K562 (cell line): Measurements from ENCODE around the gene MYRIP.

Source experiments
- CBX2 ChIP-seq: fragments of 200-600 bp; sonication (generic); IDR thresholded peaks from one replicate; pipeline ENCODE4 v1.6.1; 2012; ENCODE audit warnings: mild to moderate bottlenecking, low read length, inconsistent platforms; ENCODE audit not compliant: insufficient read depth, poor library complexity, severe bottlenecking
- EZH2 ChIP-seq: IDR thresholded peaks from 2 replicates; pipeline ENCODE4 v1.6.1; 2012; ENCODE audit warnings: low read depth, mild to moderate bottlenecking, inconsistent platforms, low read length, borderline replicate concordance
- FOXK1 ChIP-seq: sonication (generic); formaldehyde crosslinking; IDR thresholded peaks from 2 replicates; pipeline ENCODE4 v1.8.0; 2022; ENCODE audit warnings: missing genetic modification reagents, mild to moderate bottlenecking, borderline replicate concordance
- HMG20A ChIP-seq: fragments of 450-650 bp; formaldehyde crosslinking; conservative IDR thresholded peaks from 2 replicates; pipeline ENCODE4 v1.4.0; 2020; ENCODE audit warnings: mild to moderate bottlenecking, mixed read lengths
- MAZ ChIP-seq, 2 experiments: fragments of 450-650 bp in 1 of 2; sonication (generic) in 1 of 2; formaldehyde crosslinking; IDR thresholded peaks in 1 of 2; conservative IDR thresholded peaks in 1 of 2; 2 replicates each; pipeline versions ENCODE4 v1.4.0 to v1.5.0; 2020; ENCODE audit warnings: mild to moderate bottlenecking in 1 of 2, missing genetic modification reagents in 1 of 2
- SIN3B ChIP-seq: fragments of 450-650 bp; IDR thresholded peaks from 2 replicates; pipeline ENCODE4 v1.6.1; 2017; ENCODE audit warnings: low read depth, mild to moderate bottlenecking, moderate library complexity
- TEAD4 ChIP-seq, 2 experiments: sonication (generic) in 1 of 2; formaldehyde crosslinking in 1 of 2; IDR thresholded peaks; 2 replicates each; pipeline versions ENCODE4 v1.6.1 to v1.8.0; 2012 to 2022; ENCODE audit warnings: borderline replicate concordance in 1 of 2, inconsistent platforms in 1 of 2, low read length in 1 of 2, mild to moderate bottlenecking in 1 of 2, missing genetic modification reagents in 1 of 2
- TGIF2 ChIP-seq: sonication (generic); formaldehyde crosslinking; IDR thresholded peaks from 2 replicates; pipeline ENCODE4 v1.8.1; 2022; ENCODE audit warnings: mild to moderate bottlenecking, missing genetic modification reagents, moderate library complexity
- TRIM28 ChIP-seq: fragments of 450-650 bp; IDR thresholded peaks from 2 replicates; pipeline ENCODE4 v1.6.1; 2017
- ZFPM2 ChIP-seq: fragments of 250-450 bp; sonication (Bioruptor Pico); IDR thresholded peaks from 2 replicates; pipeline ENCODE4 v1.5.1; 2022; ENCODE audit warnings: mild to moderate bottlenecking
- TF ChIP-seq, protein P1 (sequence below), 3 experiments: IDR thresholded peaks in 2 of 3; conservative IDR thresholded peaks in 1 of 3; 2 replicates each; pipeline ENCODE4 v1.5.1; 2011 to 2012; ENCODE audit warnings: low read length in 3 of 3, mild to moderate bottlenecking in 3 of 3, control low read depth in 2 of 3, improper control_type of control experiment in 1 of 3, inconsistent platforms in 1 of 3, low read depth in 1 of 3, mixed read lengths in 1 of 3, moderate library complexity in 1 of 3; ENCODE audit not compliant: insufficient read depth in 2 of 3
- TF ChIP-seq, protein P2 (sequence below): fragments of 150-350 bp; conservative IDR thresholded peaks from 2 replicates; pipeline ENCODE4 v1.6.1; 2014; ENCODE audit warnings: low read length
- TF ChIP-seq, protein P3 (sequence below): fragments of 450-650 bp; IDR thresholded peaks from 2 replicates; pipeline ENCODE4 v1.6.1; 2016; ENCODE audit warnings: borderline replicate concordance
- TF ChIP-seq, protein P4 (sequence below): sonication (generic); formaldehyde crosslinking; IDR thresholded peaks from 2 replicates; pipeline ENCODE4 v1.8.1; 2023; ENCODE audit warnings: mild to moderate bottlenecking, missing genetic modification reagents, moderate library complexity

DNA sequence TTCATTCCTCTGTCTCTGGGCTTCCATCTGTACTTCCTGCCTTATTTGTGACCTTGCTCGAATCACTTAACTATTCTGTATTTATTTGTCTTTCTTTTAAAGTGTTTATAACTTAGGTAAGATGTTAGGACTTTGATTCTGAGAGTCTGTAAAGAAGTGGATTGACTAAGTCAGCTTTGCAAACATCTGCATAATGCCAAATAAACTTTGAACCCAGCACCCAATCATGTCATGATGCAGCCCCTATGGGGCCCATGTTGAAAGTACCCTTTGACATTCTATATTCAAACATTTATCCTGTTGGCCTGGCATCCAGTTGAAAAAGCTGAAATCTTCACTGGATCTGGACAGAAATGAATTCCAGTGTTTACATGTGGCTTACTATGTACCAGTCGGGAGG is 3.8 kb upstream of the MYRIP start:
- TF ChIP-seq, protein P1, sequence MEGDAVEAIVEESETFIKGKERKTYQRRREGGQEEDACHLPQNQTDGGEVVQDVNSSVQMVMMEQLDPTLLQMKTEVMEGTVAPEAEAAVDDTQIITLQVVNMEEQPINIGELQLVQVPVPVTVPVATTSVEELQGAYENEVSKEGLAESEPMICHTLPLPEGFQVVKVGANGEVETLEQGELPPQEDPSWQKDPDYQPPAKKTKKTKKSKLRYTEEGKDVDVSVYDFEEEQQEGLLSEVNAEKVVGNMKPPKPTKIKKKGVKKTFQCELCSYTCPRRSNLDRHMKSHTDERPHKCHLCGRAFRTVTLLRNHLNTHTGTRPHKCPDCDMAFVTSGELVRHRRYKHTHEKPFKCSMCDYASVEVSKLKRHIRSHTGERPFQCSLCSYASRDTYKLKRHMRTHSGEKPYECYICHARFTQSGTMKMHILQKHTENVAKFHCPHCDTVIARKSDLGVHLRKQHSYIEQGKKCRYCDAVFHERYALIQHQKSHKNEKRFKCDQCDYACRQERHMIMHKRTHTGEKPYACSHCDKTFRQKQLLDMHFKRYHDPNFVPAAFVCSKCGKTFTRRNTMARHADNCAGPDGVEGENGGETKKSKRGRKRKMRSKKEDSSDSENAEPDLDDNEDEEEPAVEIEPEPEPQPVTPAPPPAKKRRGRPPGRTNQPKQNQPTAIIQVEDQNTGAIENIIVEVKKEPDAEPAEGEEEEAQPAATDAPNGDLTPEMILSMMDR (IDR thresholded peaks at IDR 0.05 in 2 of 3, conservative IDR thresholded peaks at IDR 0.05 in 1 of 3; ENCODE audit: insufficient read depth in 2 of 3, low read depth in 1 of 3, low read length in 3 of 3) = no peak
- TF ChIP-seq TGIF2 (CRISPR knock-in tag) (no peak), ZFPM2 (CRISPR knock-in tag) (no peak), EZH2 (no peak), FOXK1 (CRISPR knock-in tag) (no peak), SIN3B (no peak), MAZ (CRISPR knock-in tag; conservative IDR thresholded peaks at IDR 0.05 in 1 of 2, IDR thresholded peaks at IDR 0.05 in 1 of 2) (no peak), CBX2 (no peak), TEAD4 (IDR thresholded peaks at IDR 0.05; ENCODE audit: low read length) (no peak), TEAD4 (CRISPR knock-in tag; IDR thresholded peaks at IDR 0.05; ENCODE audit: borderline replicate concordance) (no peak), HMG20A (CRISPR knock-in tag) (no peak), TRIM28 (no peak)
- TF ChIP-seq, protein P2, sequence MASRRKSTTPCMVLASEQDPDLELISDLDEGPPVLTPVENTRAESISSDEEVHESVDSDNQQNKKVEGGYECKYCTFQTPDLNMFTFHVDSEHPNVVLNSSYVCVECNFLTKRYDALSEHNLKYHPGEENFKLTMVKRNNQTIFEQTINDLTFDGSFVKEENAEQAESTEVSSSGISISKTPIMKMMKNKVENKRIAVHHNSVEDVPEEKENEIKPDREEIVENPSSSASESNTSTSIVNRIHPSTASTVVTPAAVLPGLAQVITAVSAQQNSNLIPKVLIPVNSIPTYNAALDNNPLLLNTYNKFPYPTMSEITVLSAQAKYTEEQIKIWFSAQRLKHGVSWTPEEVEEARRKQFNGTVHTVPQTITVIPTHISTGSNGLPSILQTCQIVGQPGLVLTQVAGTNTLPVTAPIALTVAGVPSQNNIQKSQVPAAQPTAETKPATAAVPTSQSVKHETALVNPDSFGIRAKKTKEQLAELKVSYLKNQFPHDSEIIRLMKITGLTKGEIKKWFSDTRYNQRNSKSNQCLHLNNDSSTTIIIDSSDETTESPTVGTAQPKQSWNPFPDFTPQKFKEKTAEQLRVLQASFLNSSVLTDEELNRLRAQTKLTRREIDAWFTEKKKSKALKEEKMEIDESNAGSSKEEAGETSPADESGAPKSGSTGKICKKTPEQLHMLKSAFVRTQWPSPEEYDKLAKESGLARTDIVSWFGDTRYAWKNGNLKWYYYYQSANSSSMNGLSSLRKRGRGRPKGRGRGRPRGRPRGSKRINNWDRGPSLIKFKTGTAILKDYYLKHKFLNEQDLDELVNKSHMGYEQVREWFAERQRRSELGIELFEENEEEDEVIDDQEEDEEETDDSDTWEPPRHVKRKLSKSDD = no peak
- TF ChIP-seq, protein P3, sequence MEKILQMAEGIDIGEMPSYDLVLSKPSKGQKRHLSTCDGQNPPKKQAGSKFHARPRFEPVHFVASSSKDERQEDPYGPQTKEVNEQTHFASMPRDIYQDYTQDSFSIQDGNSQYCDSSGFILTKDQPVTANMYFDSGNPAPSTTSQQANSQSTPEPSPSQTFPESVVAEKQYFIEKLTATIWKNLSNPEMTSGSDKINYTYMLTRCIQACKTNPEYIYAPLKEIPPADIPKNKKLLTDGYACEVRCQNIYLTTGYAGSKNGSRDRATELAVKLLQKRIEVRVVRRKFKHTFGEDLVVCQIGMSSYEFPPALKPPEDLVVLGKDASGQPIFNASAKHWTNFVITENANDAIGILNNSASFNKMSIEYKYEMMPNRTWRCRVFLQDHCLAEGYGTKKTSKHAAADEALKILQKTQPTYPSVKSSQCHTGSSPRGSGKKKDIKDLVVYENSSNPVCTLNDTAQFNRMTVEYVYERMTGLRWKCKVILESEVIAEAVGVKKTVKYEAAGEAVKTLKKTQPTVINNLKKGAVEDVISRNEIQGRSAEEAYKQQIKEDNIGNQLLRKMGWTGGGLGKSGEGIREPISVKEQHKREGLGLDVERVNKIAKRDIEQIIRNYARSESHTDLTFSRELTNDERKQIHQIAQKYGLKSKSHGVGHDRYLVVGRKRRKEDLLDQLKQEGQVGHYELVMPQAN = no peak
- TF ChIP-seq, protein P4, sequence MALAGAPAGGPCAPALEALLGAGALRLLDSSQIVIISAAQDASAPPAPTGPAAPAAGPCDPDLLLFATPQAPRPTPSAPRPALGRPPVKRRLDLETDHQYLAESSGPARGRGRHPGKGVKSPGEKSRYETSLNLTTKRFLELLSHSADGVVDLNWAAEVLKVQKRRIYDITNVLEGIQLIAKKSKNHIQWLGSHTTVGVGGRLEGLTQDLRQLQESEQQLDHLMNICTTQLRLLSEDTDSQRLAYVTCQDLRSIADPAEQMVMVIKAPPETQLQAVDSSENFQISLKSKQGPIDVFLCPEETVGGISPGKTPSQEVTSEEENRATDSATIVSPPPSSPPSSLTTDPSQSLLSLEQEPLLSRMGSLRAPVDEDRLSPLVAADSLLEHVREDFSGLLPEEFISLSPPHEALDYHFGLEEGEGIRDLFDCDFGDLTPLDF (CRISPR knock-in tag) = no peak
